CD8-positive, alpha-beta memory T cell (primary cell): ENCODE measurements around the gene TRAF1. TPM values are rescaled to one million over a fixed set of nuclear protein-coding genes. Genes with fewer than 3 reads are reported as not detected.

Source experiments
- CTCF ChIA-PET: fragments of 350-600 bp; sonication (Branson Sonifier 250); formaldehyde crosslinking; loops from one replicate; lab custom pipeline; 2021; ENCODE audit warnings: antibody characterized with exemption; lab: Charles Lee
- POLR2A ChIA-PET: fragments of 350-600 bp; sonication (Branson Sonifier 250); formaldehyde crosslinking; loops from one replicate; lab custom pipeline; 2021; ENCODE audit warnings: antibody characterized with exemption; lab: Charles Lee
- DNase-seq, 5 donors: peaks; one replicate each; pipeline versions ENCODE4 v3.0.0 to v3.0.0-alpha.2; 2020 to 2022; ENCODE audit warnings: mixed read lengths in 1 of 5
- H3K27ac ChIP-seq: one replicate; pipeline ENCODE4 v1.7.0; 2013; ENCODE audit warnings: low read depth, mild to moderate bottlenecking, low read length, moderate library complexity
- H3K27me3 ChIP-seq: 2 replicates; pipeline ENCODE4 v1.7.0; 2013; ENCODE audit warnings: low read length, mild to moderate bottlenecking; ENCODE audit not compliant: insufficient read depth, poor library complexity, severe bottlenecking
- H3K36me3 ChIP-seq: 2 replicates; pipeline ENCODE4 v1.7.0; 2013; ENCODE audit warnings: mild to moderate bottlenecking, low read length, moderate library complexity; ENCODE audit not compliant: insufficient read depth
- H3K4me1 ChIP-seq: 2 replicates; pipeline ENCODE4 v1.7.0; 2013; ENCODE audit warnings: mild to moderate bottlenecking, low read length, moderate library complexity; ENCODE audit not compliant: insufficient read depth
- H3K4me3 ChIP-seq: 2 replicates; pipeline ENCODE4 v1.7.0; 2013; ENCODE audit warnings: mild to moderate bottlenecking, low read length
- H3K9me3 ChIP-seq: 2 replicates; pipeline ENCODE4 v1.7.0; 2013; ENCODE audit warnings: mild to moderate bottlenecking, low read length
- H3K27ac Mint-ChIP-seq, 8 donors: one replicate each; pipeline ENCODE4 v1.8.0; 2020 to 2021; ENCODE audit warnings: mixed read lengths in 8 of 8, mild to moderate bottlenecking in 6 of 8, inconsistent platforms in 3 of 8, moderate library complexity in 3 of 8
- H3K27me3 Mint-ChIP-seq, 2 donors: one replicate each; pipeline ENCODE4 v1.8.0; 2020 to 2021; ENCODE audit warnings: mixed read lengths in 2 of 2, mild to moderate bottlenecking in 1 of 2, moderate library complexity in 1 of 2
- H3K36me3 Mint-ChIP-seq, 3 donors: one replicate each; pipeline ENCODE4 v1.8.0; 2020 to 2021; ENCODE audit warnings: mixed read lengths in 3 of 3, inconsistent platforms in 1 of 3, mild to moderate bottlenecking in 1 of 3
- H3K4me1 Mint-ChIP-seq, 3 donors: one replicate each; pipeline ENCODE4 v1.8.0; 2020 to 2021; ENCODE audit warnings: mixed read lengths in 3 of 3, inconsistent platforms in 1 of 3, mild to moderate bottlenecking in 1 of 3
- H3K4me3 Mint-ChIP-seq, 7 donors: one replicate each; pipeline ENCODE4 v1.8.0; 2020 to 2021; ENCODE audit warnings: mixed read lengths in 7 of 7, mild to moderate bottlenecking in 6 of 7, moderate library complexity in 4 of 7, inconsistent platforms in 2 of 7
- H3K9me3 Mint-ChIP-seq, 5 donors: one replicate each; pipeline ENCODE4 v1.8.0; 2020 to 2022; ENCODE audit warnings: mixed read lengths in 5 of 5, mild to moderate bottlenecking in 3 of 5, moderate library complexity in 2 of 5, inconsistent platforms in 1 of 5
- polyA plus RNA-seq: library from polyadenylated mRNA; unstranded; fragments of 300-500 nt; fragmentation: Illumina TruSeq; gene quantifications from one replicate; pipeline ENCODE4 v1.2.3, GENCODE V29; 2021
- total RNA-seq, 2 experiments: library from RNA; stranded (reverse); gene quantifications; one replicate each; pipeline ENCODE4 v1.2.3, GENCODE V29; 2021

TRAF1 gene
- total and polyA plus RNA-seq, 3 experiments from 2014 or later = 12.1 to 322 (median 316) TPM

GRCh38 chr9:120916991-120917880 is 9.4 kb downstream of the TRAF1 start:
- Mint-ChIP-seq H3K36me3 (peaks cover 47 to 91% (median 51%) of the 10 kb centered on the region in 3 donors), H3K4me3 (peak overlapping the region in 6 of 7 donors; percentile 29 to 88 (median 59)), H3K27me3 (no peaks in the 10 kb centered on the region), H3K9me3 (no peaks in the 10 kb centered on the region), H3K4me1 (peaks cover 77 to 98% (median 90%) of the 10 kb centered on the region in 3 donors), H3K27ac (peak overlapping the region; percentile 75 to 99 (median 90))
- Histone ChIP-seq H3K27me3 (no peaks in the 10 kb centered on the region), H3K4me3 (no peak overlapping the region), H3K4me1 (peaks cover 87% of the 10 kb centered on the region), H3K27ac (no peak overlapping the region), H3K9me3 (no peaks in the 10 kb centered on the region), H3K36me3 (peaks cover 51% of the 10 kb centered on the region)
- CTCF ChIA-PET = interaction anchor here (1.0 to 6.6 kb wide), 10 partner anchors 8 to 64 kb away, joined by 3 to 46 read pairs (median 9); partner anchors contain the start of gene TRAF1
- POLR2A ChIA-PET = interaction anchor here (1.6 to 2.9 kb wide), 7 partner anchors 9 to 27 kb away, joined by 5 to 30 read pairs (median 11); partner anchors contain the start of gene TRAF1
- DNase-seq = no peak

GRCh38 chr9:120916588-120916987 is 10.0 kb downstream of the TRAF1 start:
- ChIA-PET POLR2A (interaction anchor here (1.0 to 2.9 kb wide), 11 partner anchors 9 to 44 kb away, joined by 4 to 30 read pairs (median 9); partner anchors contain the start of gene TRAF1), CTCF (interaction anchor here (0.6 to 6.6 kb wide), 13 partner anchors 9 to 66 kb away, joined by 3 to 46 read pairs (median 5); partner anchors contain the start of gene TRAF1)
- peak overlapping the region in 6 of 7 donors; percentile 47 to 88 (median 74) for H3K4me3 Mint-ChIP-seq
- H3K4me1 Mint-ChIP-seq = peaks cover 75 to 98% (median 86%) of the 10 kb centered on the region in 3 donors
- H3K4me3 ChIP-seq = no peak overlapping the region
- H3K9me3 ChIP-seq = no peaks in the 10 kb centered on the region
- H3K9me3 Mint-ChIP-seq = no peaks in the 10 kb centered on the region
- H3K27ac Mint-ChIP-seq = peak overlapping the region; percentile 1 to 99 (median 87)
- peaks cover 46 to 91% (median 50%) of the 10 kb centered on the region in 3 donors for H3K36me3 Mint-ChIP-seq
- no peaks in the 10 kb centered on the region for H3K27me3 ChIP-seq
- no peaks in the 10 kb centered on the region for H3K27me3 Mint-ChIP-seq
- peaks cover 82% of the 10 kb centered on the region for H3K4me1 ChIP-seq
- H3K36me3 ChIP-seq = peaks cover 55% of the 10 kb centered on the region
- H3K27ac ChIP-seq = no peak overlapping the region
- DNase-seq = no peak

- Mint-ChIP-seq H3K36me3 (peaks cover 45 to 91% (median 48%) of the 10 kb centered on the region in 3 donors), H3K27ac (peak overlapping the region; percentile 78 to 99 (median 88)), H3K9me3 (no peaks in the 10 kb centered on the region), H3K4me3 (peak overlapping the region; percentile 47 to 88 (median 75)), H3K27me3 (no peaks in the 10 kb centered on the region), H3K4me1 (peaks cover 71 to 98% (median 85%) of the 10 kb centered on the region in 3 donors)
- Histone ChIP-seq H3K4me1 (peaks cover 82% of the 10 kb centered on the region), H3K9me3 (no peaks in the 10 kb centered on the region), H3K27me3 (no peaks in the 10 kb centered on the region), H3K27ac (no peak overlapping the region), H3K36me3 (peaks cover 61% of the 10 kb centered on the region), H3K4me3 (peak overlapping the region; percentile 26)
- POLR2A ChIA-PET = interaction anchor here (1.0 to 2.9 kb wide), 12 partner anchors 10 to 43 kb away, joined by 4 to 30 read pairs (median 8); partner anchors contain the start of gene TRAF1
- DNase-seq = peak in 1 of 5 donors; percentile 68
- CTCF ChIA-PET = interaction anchor here (0.6 to 6.6 kb wide), 12 partner anchors 10 to 66 kb away, joined by 3 to 46 read pairs (median 6); partner anchors contain the start of gene TRAF1
Observed at GRCh38 chr9:120915854-120916470, 10.6 kb downstream of the TRAF1 start.

- H3K4me3 ChIP-seq = no peak overlapping the region
- no peaks in the 10 kb centered on the region for H3K9me3 Mint-ChIP-seq
- no peaks in the 10 kb centered on the region for H3K9me3 ChIP-seq
- peaks cover 64% of the 10 kb centered on the region for H3K36me3 ChIP-seq
- H3K4me3 Mint-ChIP-seq = no peak overlapping the region
- no peak overlapping the region for H3K27ac ChIP-seq
- POLR2A ChIA-PET = interaction anchor here (0.9 to 2.9 kb wide), 6 partner anchors 10 to 22 kb away, joined by 3 to 23 read pairs (median 3); no protein-coding TSS in a partner anchor
- peaks cover 82% of the 10 kb centered on the region for H3K4me1 ChIP-seq
- H3K4me1 Mint-ChIP-seq = peaks cover 71 to 98% (median 85%) of the 10 kb centered on the region in 3 donors
- peaks cover 44 to 91% (median 46%) of the 10 kb centered on the region in 3 donors for H3K36me3 Mint-ChIP-seq
- H3K27me3 Mint-ChIP-seq = no peaks in the 10 kb centered on the region
- CTCF ChIA-PET = interaction anchor here (1.1 to 6.6 kb wide), 7 partner anchors 10 to 47 kb away, joined by 4 to 46 read pairs (median 12); partner anchors contain the start of gene TRAF1
- no peak for DNase-seq
- H3K27me3 ChIP-seq = no peaks in the 10 kb centered on the region
- peak overlapping the region in 6 of 8 donors; percentile 43 to 99 (median 62) for H3K27ac Mint-ChIP-seq
Observed at GRCh38 chr9:120914953-120915352, 11.6 kb downstream of the TRAF1 start.

- Mint-ChIP-seq H3K9me3 (no peaks in the 10 kb centered on the region), H3K4me3 (no peak overlapping the region), H3K4me1 (peaks cover 71 to 98% (median 85%) of the 10 kb centered on the region in 3 donors), H3K27ac (peak overlapping the region in 7 of 8 donors; percentile 43 to 99 (median 63)), H3K27me3 (no peaks in the 10 kb centered on the region), H3K36me3 (peaks cover 39 to 92% (median 41%) of the 10 kb centered on the region in 3 donors)
- Histone ChIP-seq H3K9me3 (no peaks in the 10 kb centered on the region), H3K4me1 (peaks cover 82% of the 10 kb centered on the region), H3K27ac (no peak overlapping the region), H3K27me3 (no peaks in the 10 kb centered on the region), H3K36me3 (peaks cover 69% of the 10 kb centered on the region), H3K4me3 (no peak overlapping the region)
- DNase-seq = no peak
- ChIA-PET POLR2A (interaction anchor here (0.9 to 2.0 kb wide), 6 partner anchors 10 to 22 kb away, joined by 3 to 5 read pairs (median 3); no protein-coding TSS in a partner anchor), CTCF (interaction anchor here (1.1 to 6.6 kb wide), 2 partner anchors 11 to 22 kb away, joined by 4 to 46 read pairs; partner anchors contain the start of gene TRAF1)
Observed at GRCh38 chr9:120914396-120914795, 12.2 kb downstream of the TRAF1 start.

- Mint-ChIP-seq H3K9me3 (no peaks in the 10 kb centered on the region), H3K36me3 (peaks cover 41 to 92% (median 42%) of the 10 kb centered on the region in 3 donors), H3K4me3 (peak overlapping the region in 2 of 7 donors; percentile 27 to 41), H3K27me3 (no peaks in the 10 kb centered on the region), H3K27ac (peak overlapping the region in 7 of 8 donors; percentile 53 to 99 (median 73)), H3K4me1 (peaks cover 71 to 98% (median 84%) of the 10 kb centered on the region in 3 donors)
- Histone ChIP-seq H3K27ac (no peak overlapping the region), H3K9me3 (no peaks in the 10 kb centered on the region), H3K27me3 (no peaks in the 10 kb centered on the region), H3K4me1 (peaks cover 82% of the 10 kb centered on the region), H3K36me3 (peaks cover 75% of the 10 kb centered on the region), H3K4me3 (no peak overlapping the region)
- ChIA-PET CTCF (interaction anchor here (0.7 to 6.6 kb wide), 6 partner anchors 8 to 68 kb away, joined by 3 to 46 read pairs (median 4); partner anchors contain the start of gene TRAF1), POLR2A (interaction anchor here (0.9 to 2.4 kb wide), 7 partner anchors 9 to 24 kb away, joined by 3 to 9 read pairs (median 3); no protein-coding TSS in a partner anchor)
- DNase-seq = peak in 1 of 5 donors; percentile 36
Observed at GRCh38 chr9:120913647-120914264, 12.8 kb downstream of the TRAF1 start.
